ENCODE results near the gene FXYD5.

Gene FXYD5

DNA sequence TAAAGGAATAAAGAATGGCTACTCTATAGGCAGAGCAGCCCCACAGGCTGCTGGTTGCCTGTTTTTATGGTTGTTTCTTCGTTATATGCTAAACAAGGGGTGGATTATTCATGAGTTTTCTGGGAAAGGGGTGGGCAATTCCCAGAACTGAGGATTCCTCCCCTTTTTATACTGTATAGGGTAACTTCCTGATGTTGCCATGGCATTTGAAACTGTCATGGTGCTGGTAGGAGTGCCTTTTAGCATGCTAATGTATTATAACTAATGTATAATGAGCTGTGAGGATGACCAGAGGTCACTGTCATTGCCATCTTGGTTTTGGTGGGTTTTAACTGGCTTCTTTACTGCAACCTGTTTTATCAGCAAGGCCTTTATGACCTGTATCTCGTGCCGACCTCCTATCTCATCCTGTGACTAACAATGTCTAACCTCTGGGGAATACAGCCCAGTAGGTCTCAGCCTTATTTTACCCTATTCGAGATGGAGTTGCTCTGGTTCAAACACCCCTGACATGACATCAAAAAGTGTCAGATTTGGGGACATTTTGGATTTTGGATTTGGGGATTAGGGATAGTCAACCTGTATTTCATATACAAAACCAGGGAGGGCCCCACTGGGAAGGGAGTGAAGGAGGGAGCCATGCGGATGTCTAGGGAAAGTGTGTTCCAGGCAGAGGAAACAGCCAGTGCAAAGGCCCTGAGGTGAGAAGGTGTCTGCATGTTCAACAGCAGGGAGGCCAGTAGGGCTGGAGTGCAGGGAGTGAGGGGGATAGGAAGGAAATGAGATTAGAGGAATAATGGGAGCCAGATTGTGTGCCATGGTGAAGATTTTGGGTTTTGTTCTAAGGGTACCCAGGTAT is 10.9 kb downstream of the FXYD5 start:
- Histone ChIP-seq H3K9ac (ENCODE audit: low read length) (no peak overlapping the region), H3K4me3 (ENCODE audit: low read depth, low read length, poor library complexity, severe bottlenecking) (no peak overlapping the region), H3K36me3 (ENCODE audit: insufficient read depth, low read length) (peaks cover 94% of the 10 kb centered on the region), H4K20me1 (ENCODE audit: insufficient read depth, low read length) (no peaks in the 10 kb centered on the region), H3K79me2 (ENCODE audit: insufficient read depth, low read length) (no peaks in the 10 kb centered on the region), H3K27me3 (ENCODE audit: insufficient read depth, low read length) (no peaks in the 10 kb centered on the region), H2AFZ (ENCODE audit: low read length) (no peak overlapping the region), H3K4me2 (ENCODE audit: low read length) (no peak overlapping the region), H3K9me2 (ENCODE audit: low read depth, low read length) (no peaks in the 10 kb centered on the region), H3K27ac (ENCODE audit: low read depth, low read length, poor library complexity, severe bottlenecking) (no peak overlapping the region), H3F3A (ENCODE audit: insufficient read depth, low read length) (no peaks in the 10 kb centered on the region), H3K9me3 (ENCODE audit: low read length) (peaks cover 32% of the 10 kb centered on the region), H3K4me1 (ENCODE audit: insufficient read depth, low read length, severe bottlenecking) (no peaks in the 10 kb centered on the region)
- TF ChIP-seq, protein P1, sequence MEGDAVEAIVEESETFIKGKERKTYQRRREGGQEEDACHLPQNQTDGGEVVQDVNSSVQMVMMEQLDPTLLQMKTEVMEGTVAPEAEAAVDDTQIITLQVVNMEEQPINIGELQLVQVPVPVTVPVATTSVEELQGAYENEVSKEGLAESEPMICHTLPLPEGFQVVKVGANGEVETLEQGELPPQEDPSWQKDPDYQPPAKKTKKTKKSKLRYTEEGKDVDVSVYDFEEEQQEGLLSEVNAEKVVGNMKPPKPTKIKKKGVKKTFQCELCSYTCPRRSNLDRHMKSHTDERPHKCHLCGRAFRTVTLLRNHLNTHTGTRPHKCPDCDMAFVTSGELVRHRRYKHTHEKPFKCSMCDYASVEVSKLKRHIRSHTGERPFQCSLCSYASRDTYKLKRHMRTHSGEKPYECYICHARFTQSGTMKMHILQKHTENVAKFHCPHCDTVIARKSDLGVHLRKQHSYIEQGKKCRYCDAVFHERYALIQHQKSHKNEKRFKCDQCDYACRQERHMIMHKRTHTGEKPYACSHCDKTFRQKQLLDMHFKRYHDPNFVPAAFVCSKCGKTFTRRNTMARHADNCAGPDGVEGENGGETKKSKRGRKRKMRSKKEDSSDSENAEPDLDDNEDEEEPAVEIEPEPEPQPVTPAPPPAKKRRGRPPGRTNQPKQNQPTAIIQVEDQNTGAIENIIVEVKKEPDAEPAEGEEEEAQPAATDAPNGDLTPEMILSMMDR (IDR thresholded peaks at IDR 0.05; ENCODE audit: low read length): no peak
- no peak for TF ChIP-seq EZH2 (IDR thresholded peaks at IDR 0.05; ENCODE audit: borderline replicate concordance, low read length)

DNA sequence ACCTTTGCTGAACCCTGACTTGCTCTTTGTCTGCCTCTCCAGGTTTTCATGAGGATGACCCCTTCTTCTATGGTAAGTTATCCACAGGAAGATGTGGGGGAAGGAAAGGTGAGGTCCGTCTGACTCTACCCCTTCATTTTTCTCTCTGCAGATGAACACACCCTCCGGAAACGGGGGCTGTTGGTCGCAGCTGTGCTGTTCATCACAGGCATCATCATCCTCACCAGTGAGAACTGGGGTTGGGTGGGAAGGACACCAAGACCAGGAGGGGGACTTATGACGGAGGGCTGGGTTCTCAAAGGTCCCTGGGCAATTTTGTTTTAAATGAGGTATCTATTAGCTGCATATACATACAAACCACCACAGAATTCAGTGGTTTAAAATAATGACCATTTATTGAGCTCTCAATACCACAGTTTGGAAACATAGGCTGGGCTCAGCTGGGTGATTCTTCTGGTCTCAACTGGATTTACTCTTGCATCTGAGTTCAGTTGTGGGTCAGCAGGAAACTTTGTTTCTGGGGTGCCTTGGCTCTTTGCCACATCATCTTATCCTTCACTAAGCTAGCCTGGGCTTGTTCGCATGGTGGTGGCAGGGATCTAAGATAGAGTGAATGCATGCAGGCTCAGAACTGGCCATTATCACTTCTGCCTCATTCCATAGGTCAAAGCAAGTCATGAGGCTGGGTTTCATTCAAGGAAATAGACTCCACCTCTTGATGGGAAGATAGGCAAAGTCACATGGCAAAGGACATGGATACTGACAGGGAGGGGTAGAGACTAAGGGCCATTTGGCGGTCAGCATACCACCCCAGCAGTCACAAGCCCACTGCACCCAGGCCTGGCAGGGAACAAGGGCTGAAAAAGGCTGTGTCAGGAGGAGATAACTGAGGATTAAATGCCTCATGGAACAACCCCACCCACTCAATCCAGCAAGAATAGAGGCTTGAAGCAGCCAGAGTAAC is 11.8 kb downstream of the FXYD5 start:
- Histone ChIP-seq H3K36me3 (ENCODE audit: insufficient read depth, low read length) (peaks cover 91% of the 10 kb centered on the region), H3K4me2 (ENCODE audit: low read length) (no peak overlapping the region), H3K9me2 (ENCODE audit: low read depth, low read length) (no peaks in the 10 kb centered on the region), H4K20me1 (ENCODE audit: insufficient read depth, low read length) (no peaks in the 10 kb centered on the region), H3K4me1 (ENCODE audit: insufficient read depth, low read length, severe bottlenecking) (no peaks in the 10 kb centered on the region), H3K79me2 (ENCODE audit: insufficient read depth, low read length) (no peaks in the 10 kb centered on the region), H3K9ac (ENCODE audit: low read length) (no peak overlapping the region), H2AFZ (ENCODE audit: low read length) (no peak overlapping the region), H3K27ac (ENCODE audit: low read depth, low read length, poor library complexity, severe bottlenecking) (no peak overlapping the region), H3F3A (ENCODE audit: insufficient read depth, low read length) (no peaks in the 10 kb centered on the region), H3K27me3 (ENCODE audit: insufficient read depth, low read length) (no peaks in the 10 kb centered on the region), H3K4me3 (ENCODE audit: low read depth, low read length, poor library complexity, severe bottlenecking) (no peak overlapping the region), H3K9me3 (ENCODE audit: low read length) (peaks cover 32% of the 10 kb centered on the region)
- TF ChIP-seq EZH2 (IDR thresholded peaks at IDR 0.05; ENCODE audit: borderline replicate concordance, low read length): no peak
- TF ChIP-seq, protein P1 (IDR thresholded peaks at IDR 0.05; ENCODE audit: low read length): no peak

DNA sequence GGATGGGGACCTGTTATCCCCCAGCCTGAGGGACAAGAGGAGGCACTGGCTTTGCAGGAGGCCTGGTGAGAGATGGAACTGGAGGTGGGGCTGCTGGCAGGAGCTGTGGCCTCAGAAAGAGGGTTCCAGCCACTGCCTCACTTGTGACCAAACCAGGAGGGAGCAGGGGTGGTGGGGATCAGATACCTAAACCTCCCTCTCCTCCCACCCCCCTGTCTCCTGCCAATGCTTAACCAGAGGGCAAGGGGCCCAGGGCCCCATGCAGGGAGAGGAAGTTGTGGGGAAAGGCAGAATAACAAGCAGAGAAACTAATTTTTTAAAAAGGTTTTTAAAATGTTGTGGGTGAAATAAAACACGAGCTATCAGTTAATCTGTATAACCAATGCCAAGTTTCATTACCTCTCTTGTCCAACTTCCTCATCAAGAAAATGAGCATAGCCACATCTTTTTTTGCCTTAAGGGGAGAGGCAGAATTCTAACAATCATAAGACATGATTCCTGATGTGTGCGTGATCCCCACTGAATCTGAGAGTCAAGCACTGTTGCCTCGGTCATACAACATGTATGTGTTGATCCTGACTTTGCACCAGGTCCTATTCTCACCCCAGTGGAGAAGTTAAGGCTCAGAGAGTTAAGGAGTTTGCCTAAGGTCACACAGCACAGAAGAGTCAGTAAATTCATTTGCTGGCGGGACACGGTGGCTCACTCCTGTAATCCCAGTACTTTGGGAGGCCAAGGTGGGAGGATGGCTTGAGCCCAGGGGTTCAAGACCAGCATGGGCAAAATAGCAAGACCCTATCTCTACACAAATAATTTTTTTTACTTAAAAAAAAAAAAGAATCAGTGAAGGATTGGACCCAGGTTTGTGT is 12.9 kb downstream of the FXYD5 start:
- no peak overlapping the region for H3K9ac ChIP-seq (ENCODE audit: low read length)
- peaks cover 5% of the 10 kb centered on the region for H3K4me1 ChIP-seq (ENCODE audit: insufficient read depth, low read length, severe bottlenecking)
- no peaks in the 10 kb centered on the region for H3K79me2 ChIP-seq (ENCODE audit: insufficient read depth, low read length)
- H3K4me3 ChIP-seq (ENCODE audit: low read depth, low read length, poor library complexity, severe bottlenecking): no peak overlapping the region
- H3K36me3 ChIP-seq (ENCODE audit: insufficient read depth, low read length): peaks cover 91% of the 10 kb centered on the region
- no peak overlapping the region for H2AFZ ChIP-seq (ENCODE audit: low read length)
- H3K4me2 ChIP-seq (ENCODE audit: low read length): no peak overlapping the region
- H4K20me1 ChIP-seq (ENCODE audit: insufficient read depth, low read length): no peaks in the 10 kb centered on the region
- peaks cover 26% of the 10 kb centered on the region for H3K9me3 ChIP-seq (ENCODE audit: low read length)
- TF ChIP-seq EZH2 (IDR thresholded peaks at IDR 0.05; ENCODE audit: borderline replicate concordance, low read length): no peak
- TF ChIP-seq, protein P1 (IDR thresholded peaks at IDR 0.05; ENCODE audit: low read length): no peak
- no peaks in the 10 kb centered on the region for H3K9me2 ChIP-seq (ENCODE audit: low read depth, low read length)
- H3K27ac ChIP-seq (ENCODE audit: low read depth, low read length, poor library complexity, severe bottlenecking): no peak overlapping the region
- no peaks in the 10 kb centered on the region for H3F3A ChIP-seq (ENCODE audit: insufficient read depth, low read length)
- no peaks in the 10 kb centered on the region for H3K27me3 ChIP-seq (ENCODE audit: insufficient read depth, low read length)

Measured in OCI-LY1 (cell line).